Measurements from ENCODE around the gene ATXN1.

DNA sequence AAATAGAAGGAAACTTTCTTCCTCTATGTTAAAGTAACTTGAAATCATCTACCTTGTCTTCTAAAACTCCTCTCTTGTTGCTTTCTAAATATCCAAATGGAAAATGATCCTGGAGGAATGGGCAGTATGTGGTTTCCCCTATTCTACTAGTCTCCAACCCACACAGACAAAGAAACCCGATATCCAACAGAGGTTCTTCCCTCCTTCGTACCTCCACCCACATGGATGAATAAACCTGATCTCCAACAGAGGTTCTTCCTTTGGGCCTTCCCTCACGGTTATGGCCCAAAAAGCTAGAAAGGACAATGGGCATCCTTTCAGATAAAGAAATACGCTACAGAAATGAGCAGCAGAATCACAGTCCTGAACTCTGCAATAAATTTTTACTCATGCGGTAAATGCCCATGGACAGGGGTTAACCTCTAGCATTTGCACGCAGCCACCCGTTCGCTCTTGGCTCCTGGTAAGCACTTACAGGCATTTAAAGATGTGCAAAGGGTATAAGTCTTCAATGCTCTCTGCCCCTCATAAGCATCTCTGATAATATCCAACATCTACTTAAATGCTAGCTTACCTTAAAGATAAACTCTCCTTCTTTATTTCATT lies 392.0 kb downstream of the ATXN1 start:
- no peak for TF ChIP-seq GATA2 (IDR thresholded peaks at IDR 0.05; ENCODE audit: low read depth, low read length)
- TF ChIP-seq GATA3 (IDR thresholded peaks at IDR 0.05; ENCODE audit: low read depth, low read length) = no peak
